Stimulated activated naive CD8-positive, alpha-beta T cell treated with anti-CD3 and anti-CD28 coated beads, Interleukin-15, Interleukin-2, amounts not matched to agents 100 U/mL and 50 U/mL, for 24 hours (primary cell): Measurements from ENCODE around the gene NOTUM.

Experiments
- ATAC-seq: fragments of 150-1000 bp; cut with Tn5 transposase; one replicate; pipeline ENCODE4 v1.10.0; 2021
- DNase-seq: peaks from one replicate; pipeline ENCODE4 v3.0.0; 2021

The NOTUM gene

DNA sequence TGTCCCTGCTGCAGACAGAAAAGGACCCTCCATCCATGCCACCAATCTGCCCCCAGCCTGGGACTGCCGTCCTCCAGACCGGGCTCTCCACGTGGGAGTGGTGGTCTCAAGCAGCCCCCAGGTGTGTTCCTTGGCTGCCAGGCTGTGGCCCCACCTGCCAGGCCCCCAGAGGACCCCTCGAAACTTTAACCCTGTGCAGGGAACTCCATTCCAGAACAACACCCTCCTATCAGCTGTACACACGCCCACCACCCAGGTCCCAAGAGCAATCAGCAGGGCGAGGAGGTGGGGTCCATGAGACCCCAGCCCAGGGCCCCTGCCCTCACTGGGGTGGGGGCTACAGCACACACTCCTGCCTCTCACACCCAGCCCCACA lies 25.3 kb downstream of the NOTUM start:
- ATAC-seq (no peak), DNase-seq (no peak)

DNA sequence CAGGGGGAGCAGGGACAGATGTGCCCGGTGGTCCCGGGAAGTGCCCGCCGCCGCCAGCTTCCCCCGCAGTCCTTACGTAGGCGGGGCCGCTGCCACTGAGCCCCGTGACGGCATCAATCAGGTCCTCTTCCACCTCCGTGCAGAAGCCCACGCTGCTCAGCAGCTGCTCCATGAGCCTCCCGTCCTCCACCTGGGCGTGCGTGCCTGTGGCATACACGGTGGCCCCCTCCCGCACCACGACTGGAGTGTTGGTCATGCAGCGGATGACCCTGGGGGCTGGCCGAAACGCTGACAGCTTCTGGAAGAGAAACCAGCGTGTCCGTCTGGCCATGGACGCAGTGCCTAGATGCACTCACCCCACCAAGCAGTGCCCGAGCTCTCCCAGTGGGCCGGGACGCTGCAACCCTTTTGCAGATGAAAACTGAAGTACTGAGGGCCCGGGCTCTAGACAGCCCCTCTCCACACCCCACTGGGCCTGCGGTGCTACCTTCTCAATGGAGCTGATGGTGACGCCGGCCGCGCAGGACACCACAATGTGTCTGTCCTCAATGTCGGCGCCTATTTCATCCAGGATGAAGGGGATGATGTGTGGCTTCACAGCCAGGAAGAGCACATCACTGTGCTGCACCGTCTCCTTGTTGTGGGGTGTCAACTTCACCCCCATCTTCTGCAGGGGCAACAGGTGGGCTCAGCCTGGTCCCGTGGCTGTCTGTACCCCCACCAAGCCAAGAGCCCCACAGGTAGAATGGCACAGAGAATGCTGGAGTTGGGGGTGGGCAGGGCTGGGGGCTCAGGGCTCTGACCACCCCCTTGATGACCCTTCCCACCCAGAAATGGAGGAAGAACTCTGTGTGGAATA lies 25.9 kb downstream of the NOTUM start:
- no peak for DNase-seq
- no peak for ATAC-seq

GRCh38 chr17:81934098-81934757 lies 26.8 kb downstream of the NOTUM start:
- DNase-seq (no peak), ATAC-seq (no peak)

DNA sequence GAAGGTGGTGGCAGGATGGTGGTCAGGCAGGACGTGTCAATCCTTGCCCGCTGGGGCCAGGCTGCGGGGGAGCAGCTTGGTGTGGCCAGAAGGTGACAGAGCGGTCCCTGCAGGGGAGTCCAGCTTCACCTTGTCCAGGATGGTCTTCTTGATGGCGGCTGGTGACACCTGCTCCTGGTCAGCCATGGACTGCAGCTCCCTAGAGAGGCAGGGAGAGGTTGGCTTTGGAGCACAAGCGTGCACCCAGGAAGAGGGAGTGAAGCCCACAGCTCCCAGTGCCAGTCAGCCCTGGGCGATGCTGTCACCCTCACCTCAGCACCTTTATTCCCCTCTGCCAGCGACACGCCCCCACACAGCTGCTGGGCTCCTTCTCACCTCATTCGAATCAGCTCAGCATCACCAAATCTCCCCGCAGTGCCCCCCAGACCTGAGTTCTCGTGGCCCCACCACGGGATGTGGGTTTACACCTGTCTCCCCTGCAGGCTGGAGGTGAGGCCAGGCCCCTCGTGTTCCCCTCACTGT lies 27.7 kb downstream of the NOTUM start:
- no peak for DNase-seq
- no peak for ATAC-seq

GRCh38 chr17:81932333-81932983 lies 28.5 kb downstream of the NOTUM start:
- ATAC-seq (no peak), DNase-seq (no peak)

- no peak for ATAC-seq
Measured at GRCh38 chr17:81931557-81932332, 29.2 kb downstream of the NOTUM start.

DNA sequence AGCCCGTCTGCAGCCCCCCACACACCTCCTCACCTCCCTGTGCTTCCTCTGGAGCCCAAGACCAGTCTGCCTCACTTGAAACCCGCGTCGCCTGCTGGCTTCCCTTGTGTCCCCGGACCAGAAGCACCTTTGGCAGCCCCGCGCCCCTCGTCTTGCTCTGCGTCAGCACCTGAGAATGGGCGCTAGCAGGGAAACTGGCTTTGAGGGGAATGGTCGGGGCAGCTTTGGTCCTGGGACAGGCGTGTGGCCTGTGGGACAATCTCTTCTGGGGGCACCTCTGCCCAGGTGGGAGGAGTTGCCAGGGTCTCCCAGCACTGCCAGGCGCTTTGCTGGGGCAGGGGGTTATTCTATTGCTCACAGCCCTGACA lies 29.8 kb downstream of the NOTUM start:
- DNase-seq (no peak), ATAC-seq (no peak)

More at GRCh38 chr17:81931557-81932332, 29.2 kb downstream of the NOTUM start:
- no peak for DNase-seq

- ATAC-seq, result no peak
- peak; percentile 37 for DNase-seq
Measured at GRCh38 chr17:81930142-81931125, 30.6 kb downstream of the NOTUM start.

DNA sequence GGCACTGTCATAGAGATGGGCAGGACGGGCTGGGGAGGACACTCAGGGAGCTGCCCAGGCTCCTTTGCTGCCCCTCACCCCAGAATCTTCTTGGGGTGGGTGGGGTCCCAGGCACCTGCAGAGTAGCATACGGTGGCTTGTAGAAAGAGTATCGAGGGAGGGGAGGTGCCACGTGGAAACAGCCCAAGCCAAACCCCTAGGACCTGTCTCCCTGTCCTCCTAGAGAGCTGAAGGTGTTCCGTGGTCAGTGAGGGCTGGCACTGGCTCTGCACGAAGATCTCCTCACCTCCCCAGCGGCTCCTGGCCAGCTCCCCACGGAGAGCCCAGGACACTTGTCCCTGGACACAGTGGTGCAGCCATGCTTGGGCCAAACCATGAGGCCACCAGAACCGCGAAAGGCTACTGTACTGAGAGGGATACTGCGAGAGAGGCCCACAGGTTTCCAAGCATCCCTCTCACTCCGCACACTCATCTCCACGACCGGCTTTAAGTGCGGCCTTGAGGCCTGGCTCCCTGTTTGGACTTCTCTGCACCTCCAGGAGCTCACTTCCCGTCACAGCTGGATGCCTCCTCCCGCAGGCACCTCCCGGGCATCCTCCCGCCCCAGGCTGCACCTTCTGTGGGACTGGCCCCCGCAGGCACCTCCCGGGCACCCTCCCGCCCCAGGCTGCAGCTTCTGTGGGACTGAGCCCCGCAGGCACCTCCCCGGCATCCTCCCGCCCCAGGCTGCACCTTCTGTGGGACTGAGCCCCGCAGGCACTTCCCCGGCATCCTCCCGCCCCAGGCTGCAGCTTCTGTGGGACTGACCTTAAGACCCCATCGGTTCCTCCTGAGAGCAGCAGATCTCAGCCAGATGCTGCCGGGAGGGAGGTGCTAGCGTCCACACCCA lies 31.5 kb downstream of the NOTUM start:
- ATAC-seq, result no peak
- no peak for DNase-seq

DNA sequence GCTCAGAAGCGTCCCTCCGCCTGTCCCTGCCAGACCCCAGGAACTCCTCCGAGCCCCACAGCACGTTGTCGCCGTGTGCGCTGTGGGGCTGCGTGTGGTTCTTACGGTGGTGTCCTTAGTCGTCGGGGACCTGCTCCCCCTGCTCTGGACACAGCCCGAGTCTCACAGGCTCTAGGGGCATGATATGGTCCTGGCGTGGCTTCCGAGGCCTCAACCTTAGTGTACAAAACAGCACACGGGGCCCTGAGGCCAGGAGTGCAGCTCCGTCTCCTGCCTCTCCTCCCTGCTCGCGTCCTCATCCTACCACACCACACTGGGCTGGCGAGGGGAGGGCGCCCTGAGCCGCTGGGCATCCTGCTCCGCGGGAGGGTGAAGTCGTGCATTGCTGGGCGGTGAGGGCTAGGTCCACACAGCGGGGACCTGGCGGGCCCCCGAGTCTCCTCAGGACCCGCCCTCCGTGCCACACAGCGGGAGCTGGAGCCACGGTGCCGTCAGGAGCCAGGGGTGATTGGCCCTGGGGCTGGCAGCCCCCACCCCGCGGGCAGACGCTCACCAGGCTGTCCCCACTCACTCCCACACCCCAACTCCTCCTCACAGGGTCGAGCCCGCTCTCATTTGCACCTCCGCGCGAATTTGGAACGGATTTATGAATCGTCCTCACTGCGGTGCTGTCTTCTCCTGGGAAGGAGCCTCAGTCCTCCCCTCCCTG lies 32.3 kb downstream of the NOTUM start:
- DNase-seq, result peak; percentile 29
- no peak for ATAC-seq

- peak; percentile 66 for ATAC-seq
- peak; percentile 93 for DNase-seq
Measured at GRCh38 chr17:81927653-81928543, 33.1 kb downstream of the NOTUM start, which contains the start of gene MAFG. Gene MAFG (minus strand): TSS chr17:81927735. CDS start chr17:81923185, 4,550 bp downstream.

DNA sequence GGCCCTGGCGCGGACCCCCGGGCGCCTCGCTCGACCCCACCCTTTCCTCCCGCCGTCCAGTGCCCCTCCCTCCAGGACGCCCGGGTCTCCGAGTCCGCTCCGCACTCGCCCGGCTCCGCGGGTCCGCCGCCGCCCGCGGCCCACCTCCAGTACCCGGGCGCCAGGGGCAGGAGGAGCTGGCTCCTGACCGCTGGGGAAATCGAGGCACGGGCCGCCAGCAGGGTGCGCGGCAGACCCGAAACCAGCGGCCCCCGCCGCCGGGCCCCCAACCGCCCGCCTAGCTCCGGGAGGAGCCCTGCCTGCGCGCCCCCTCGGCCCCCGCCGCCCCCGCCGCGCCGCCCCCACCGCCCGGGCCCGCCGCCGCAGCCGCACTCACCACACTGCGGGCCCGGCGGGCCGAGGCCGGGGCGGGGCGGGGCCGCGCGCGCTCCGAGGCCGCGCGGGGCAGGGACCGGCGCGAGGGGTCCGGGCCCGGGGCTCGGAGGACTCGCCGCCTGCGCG lies 33.8 kb downstream of the NOTUM start:
- no peak for ATAC-seq
- no peak for DNase-seq

DNA sequence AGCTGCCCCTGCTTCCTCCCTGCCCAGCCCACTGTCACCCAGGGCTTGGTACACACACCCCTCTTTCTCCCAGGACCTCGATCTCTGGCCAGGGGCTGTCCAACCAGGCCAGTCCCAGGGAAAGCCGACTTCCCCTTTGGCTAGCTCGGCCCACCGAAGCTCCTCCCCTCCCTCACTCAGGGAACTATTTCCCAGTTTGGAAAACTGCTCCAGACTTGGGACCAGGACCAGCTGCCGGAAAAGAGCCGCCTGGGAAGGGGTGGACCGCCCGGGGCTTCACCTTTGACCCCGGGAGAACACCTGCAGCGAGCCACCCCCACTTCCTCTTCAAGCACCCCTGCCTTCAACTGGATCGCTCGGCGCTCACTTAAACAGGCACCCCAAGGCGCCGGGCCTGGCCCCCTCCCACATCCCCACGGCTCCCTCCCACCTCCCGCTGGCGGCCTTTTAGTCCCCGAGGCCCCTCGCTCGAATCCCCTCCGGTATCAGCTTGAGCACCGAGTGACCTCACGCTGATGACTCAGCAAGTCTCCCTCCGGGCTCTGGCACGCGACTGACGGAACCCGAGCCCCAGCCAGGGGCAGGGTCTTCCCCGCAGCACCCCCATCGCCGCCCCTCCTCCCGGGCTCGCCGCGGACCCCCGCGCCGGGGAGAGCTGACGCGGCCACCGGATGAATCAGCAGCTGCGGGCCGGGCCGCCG lies 34.4 kb downstream of the NOTUM start:
- peak; percentile 73 for DNase-seq
- ATAC-seq, result peak; percentile 16

GRCh38 chr17:81925860-81926450 lies 35.0 kb downstream of the NOTUM start:
- DNase-seq (no peak), ATAC-seq (no peak)

DNA sequence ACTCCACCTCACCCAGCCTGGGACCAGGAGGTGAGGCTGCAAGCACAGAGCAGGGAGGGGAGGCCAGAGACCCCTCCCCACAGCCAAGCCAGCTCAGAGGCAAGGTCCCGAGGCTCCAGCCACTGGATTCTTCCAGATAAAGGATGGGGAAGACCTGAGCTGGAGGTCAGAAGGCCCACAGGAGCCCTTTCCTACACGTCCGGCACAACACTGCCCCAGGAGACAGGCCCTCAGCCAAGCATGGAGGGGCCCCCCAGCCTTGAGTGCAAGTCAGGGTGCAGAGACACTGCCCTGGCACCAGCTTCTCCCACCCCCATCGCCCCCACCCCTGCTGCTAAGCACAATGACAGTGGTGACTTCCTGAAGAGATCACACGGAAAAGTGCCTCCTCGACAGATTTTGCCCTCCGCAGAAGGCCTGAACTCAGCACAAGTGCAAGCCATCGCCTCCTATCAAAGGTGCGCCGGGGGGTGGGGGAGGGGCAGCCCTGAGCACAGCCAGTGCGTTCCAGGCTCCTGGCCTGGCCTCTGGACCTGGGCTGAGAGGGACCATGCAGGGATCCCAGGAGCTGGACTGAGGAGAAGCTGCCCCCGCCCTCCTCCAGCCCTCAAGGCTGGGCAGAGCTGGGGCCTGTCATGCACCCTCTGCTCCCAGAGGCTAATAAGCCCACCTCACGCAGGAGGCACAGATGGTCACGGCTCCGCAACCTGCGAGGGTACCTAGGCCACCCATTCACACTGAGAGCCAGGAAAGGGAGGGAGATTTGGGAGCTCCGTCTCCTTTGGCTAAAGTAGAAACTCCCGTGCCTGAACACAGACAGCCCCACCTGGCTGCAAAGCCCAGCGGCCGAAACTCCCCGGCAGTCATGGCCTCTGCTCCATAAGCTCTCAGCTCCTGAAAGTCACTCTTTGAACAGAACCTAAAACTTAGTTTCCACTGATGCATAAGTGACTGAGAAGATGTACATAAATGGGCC lies 36.1 kb downstream of the NOTUM start:
- DNase-seq (no peak), ATAC-seq (no peak)
